Breast epithelium (tissue), 3 donors: ENCODE measurements around the gene DBNDD2.

Experiments
- CTCF ChIP-seq, 3 donors: fragments of 450-650 bp; IDR thresholded peaks; one replicate each; pipeline ENCODE4 v1.5.1; 2016 to 2017; ENCODE audit warnings: antibody characterized with exemption in 3 of 3, mild to moderate bottlenecking in 3 of 3, moderate library complexity in 3 of 3
- POLR2A ChIP-seq: fragments of 450-650 bp; IDR thresholded peaks from one replicate; pipeline ENCODE4 v1.6.1; 2016; ENCODE audit warnings: antibody characterized with exemption, mild to moderate bottlenecking, moderate library complexity
- POLR2AphosphoS5 ChIP-seq, 3 donors: sonication (generic); formaldehyde crosslinking; IDR thresholded peaks; one replicate each; pipeline ENCODE4 v1.6.1; 2017; ENCODE audit warnings: antibody characterized with exemption in 3 of 3

DNA sequence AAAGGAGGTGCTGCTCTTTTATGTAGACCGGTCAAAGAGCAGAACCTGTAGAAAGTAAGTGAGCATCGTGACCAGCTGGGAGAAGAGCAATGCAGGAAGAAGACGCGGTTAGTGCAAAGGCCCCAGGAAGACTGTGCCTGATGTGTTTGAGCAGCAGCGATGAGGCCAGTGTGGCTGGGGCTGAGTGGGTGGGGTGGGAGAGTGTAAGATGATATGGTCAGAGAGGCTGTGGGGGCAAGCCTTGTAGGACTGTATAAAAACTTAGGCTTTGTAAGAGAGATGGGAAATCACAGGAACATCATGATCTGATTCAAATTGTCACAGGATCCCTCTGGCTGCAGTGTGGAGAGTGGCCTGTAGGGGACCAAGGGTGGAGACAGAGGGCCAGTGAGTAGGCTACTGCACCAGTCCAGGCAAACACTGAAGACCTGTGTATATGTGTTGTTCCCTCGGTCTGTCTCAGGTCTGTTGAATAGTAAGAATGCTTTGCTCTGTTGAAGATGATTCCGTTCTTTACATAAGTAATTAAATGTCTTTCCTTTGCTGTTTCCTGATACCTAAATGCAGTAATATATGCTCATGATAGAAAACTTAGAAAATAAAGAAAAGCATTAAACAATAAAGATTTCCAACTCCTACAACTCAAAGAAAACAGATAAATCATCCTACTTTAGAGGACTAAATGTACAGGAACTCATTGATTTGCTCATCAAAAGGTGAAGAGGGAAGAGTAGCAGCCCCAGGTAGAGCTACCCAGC, 37.9 kb downstream of the DBNDD2 start:
- TF ChIP-seq POLR2A (no peak), CTCF (IDR thresholded peaks at IDR 0.05) (peak in 1 of 3 donors; percentile 16), POLR2AphosphoS5 (IDR thresholded peaks at IDR 0.05) (no peak)
